ENCODE results near the gene GABBR2. TPM values are rescaled to one million over a fixed set of nuclear protein-coding genes. Genes with fewer than 3 reads are reported as not detected.
"Not testable (repeated sequence)": the region's sequence is repeated elsewhere in the genome, so short reads cannot be mapped to it uniquely, and the experiment has no call there.

Gene GABBR2
- total RNA-seq, 1 experiment from 2014 or later = 0.76 TPM

DNA sequence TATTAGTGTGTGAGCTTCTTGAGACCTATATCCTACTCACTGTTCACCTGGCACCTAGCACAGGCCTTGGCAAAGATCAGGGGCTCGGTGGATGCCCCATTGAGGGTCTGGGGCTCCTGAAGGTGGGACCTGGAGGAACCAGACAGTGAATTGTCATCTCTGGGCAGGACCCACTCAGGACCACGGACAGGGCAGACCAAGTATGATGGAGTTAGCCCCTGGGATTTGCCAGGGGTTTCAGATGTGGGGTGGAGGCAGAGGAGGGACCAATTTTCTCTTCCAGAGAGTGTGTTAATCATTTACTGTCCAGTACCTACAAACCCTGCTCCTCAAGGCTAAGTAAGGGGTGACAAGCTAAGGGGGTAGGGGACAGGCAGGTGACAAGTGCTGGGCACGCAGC, 424.0 kb downstream of the GABBR2 start:
- Histone ChIP-seq H3K4me1 (replicated peaks; ENCODE audit: insufficient read depth) (peaks cover 17% of the 10 kb centered on the region; the same call in 1 of the 2 replicates), H3K27ac (no peak overlapping the region), H2AFZ (no peak overlapping the region), H3F3A (ENCODE audit: insufficient read depth, low read depth) (peaks cover 6% of the 10 kb centered on the region; the same call in 1 of the 2 replicates), H3K9me2 (ENCODE audit: insufficient read depth) (no peaks in the 10 kb centered on the region), H3K9me3 (ENCODE audit: insufficient read depth, low read depth) (no peaks in the 10 kb centered on the region), H3K36me3 (ENCODE audit: low read depth) (no peaks in the 10 kb centered on the region), H3K27me3 (ENCODE audit: insufficient read depth, low read depth) (no peaks in the 10 kb centered on the region), H4K20me1 (ENCODE audit: insufficient read depth) (no peaks in the 10 kb centered on the region), H3K4me3 (no peak overlapping the region), H3K4me2 (no peak overlapping the region), H3K79me2 (ENCODE audit: low read depth) (no peaks in the 10 kb centered on the region)
- intact Hi-C loops (cut with micrococcal nuclease; ENCODE audit: unreplicated experiment) = no loop called here
- ChIA-PET CTCF (no interaction called here), POLR2A (ENCODE audit: unreplicated experiment) (no interaction called here)
- TF ChIP-seq, protein P1, sequence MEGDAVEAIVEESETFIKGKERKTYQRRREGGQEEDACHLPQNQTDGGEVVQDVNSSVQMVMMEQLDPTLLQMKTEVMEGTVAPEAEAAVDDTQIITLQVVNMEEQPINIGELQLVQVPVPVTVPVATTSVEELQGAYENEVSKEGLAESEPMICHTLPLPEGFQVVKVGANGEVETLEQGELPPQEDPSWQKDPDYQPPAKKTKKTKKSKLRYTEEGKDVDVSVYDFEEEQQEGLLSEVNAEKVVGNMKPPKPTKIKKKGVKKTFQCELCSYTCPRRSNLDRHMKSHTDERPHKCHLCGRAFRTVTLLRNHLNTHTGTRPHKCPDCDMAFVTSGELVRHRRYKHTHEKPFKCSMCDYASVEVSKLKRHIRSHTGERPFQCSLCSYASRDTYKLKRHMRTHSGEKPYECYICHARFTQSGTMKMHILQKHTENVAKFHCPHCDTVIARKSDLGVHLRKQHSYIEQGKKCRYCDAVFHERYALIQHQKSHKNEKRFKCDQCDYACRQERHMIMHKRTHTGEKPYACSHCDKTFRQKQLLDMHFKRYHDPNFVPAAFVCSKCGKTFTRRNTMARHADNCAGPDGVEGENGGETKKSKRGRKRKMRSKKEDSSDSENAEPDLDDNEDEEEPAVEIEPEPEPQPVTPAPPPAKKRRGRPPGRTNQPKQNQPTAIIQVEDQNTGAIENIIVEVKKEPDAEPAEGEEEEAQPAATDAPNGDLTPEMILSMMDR (conservative IDR thresholded peaks at IDR 0.05) = no peak
- no peak for TF ChIP-seq EZH2 (IDR thresholded peaks at IDR 0.05; ENCODE audit: low read depth)
- no TSS peak for BruUV-seq (replicated peaks)
- no peak for DNase-seq

DNA sequence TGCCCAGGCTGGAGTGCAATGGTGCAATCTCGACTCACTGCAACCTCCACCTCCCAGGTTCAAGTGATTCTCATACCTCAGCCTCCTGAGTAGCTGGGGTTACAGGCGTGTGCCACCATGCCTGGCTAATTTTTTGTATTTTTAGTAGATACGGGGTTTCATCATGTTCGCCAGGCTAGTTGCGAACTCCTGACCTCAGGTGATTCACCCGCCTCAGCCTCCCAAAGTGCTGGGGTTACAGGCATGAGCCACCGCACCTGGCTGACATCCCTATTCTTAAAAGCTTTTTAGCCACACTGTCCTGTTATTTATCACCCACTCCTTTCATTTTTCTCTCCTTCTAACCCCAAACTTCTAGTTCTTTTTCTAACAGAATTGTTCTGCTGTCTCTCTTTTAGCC, 425.6 kb downstream of the GABBR2 start:
- DNase-seq; H3K9me3 ChIP-seq (ENCODE audit: insufficient read depth, low read depth); H3K9me2 ChIP-seq (ENCODE audit: insufficient read depth); H4K20me1 ChIP-seq (ENCODE audit: insufficient read depth); H3K27ac ChIP-seq; H2AFZ ChIP-seq; H3K36me3 ChIP-seq (ENCODE audit: low read depth); BruUV-seq (replicated peaks); H3F3A ChIP-seq (ENCODE audit: insufficient read depth, low read depth); H3K4me3 ChIP-seq; intact Hi-C loops (cut with micrococcal nuclease; ENCODE audit: unreplicated experiment); H3K27me3 ChIP-seq (ENCODE audit: insufficient read depth, low read depth); H3K79me2 ChIP-seq (ENCODE audit: low read depth); POLR2A ChIA-PET (ENCODE audit: unreplicated experiment): not testable (repeated sequence)
- H3K4me2 ChIP-seq = peak overlapping the region; percentile 32; the same call in 1 of the 2 replicates
- peaks cover 12% of the 10 kb centered on the region; the same call in 1 of the 2 replicates for H3K4me1 ChIP-seq (replicated peaks; ENCODE audit: insufficient read depth)
- CTCF ChIA-PET = interaction anchor here (0.7 kb wide), 1 partner anchor 254 kb away, joined by 3 read pairs; no protein-coding TSS in a partner anchor

DNA sequence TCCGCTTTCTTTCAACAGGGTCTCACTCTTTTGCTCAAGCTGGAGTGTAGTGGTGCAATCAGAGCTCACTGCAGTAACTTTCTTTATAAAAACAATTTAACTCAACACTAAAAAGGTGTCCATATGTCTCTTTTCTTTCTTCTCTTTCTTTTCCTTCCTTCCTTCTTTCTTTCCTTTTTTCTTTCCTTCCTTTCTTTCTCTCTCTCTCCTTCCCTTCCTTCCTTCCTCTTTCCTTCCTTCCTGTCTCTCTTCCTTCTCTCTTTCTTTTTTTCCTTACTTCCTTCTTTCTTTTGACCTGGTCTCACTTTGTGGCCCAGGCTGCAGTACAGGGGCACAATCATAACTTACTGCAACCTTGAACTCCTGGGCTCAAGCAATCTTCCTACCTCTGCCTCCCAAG, 427.5 kb downstream of the GABBR2 start:
- Histone ChIP-seq H3K27me3 (ENCODE audit: insufficient read depth, low read depth) (no peaks in the 10 kb centered on the region), H3K9me3 (ENCODE audit: insufficient read depth, low read depth) (no peaks in the 10 kb centered on the region), H3K4me2 (no peak overlapping the region), H3K4me1 (replicated peaks; ENCODE audit: insufficient read depth) (peaks cover 12% of the 10 kb centered on the region; the same call in 1 of the 2 replicates), H3K27ac (no peak overlapping the region), H3K79me2 (ENCODE audit: low read depth) (no peaks in the 10 kb centered on the region), H4K20me1 (ENCODE audit: insufficient read depth) (no peaks in the 10 kb centered on the region), H3F3A (ENCODE audit: insufficient read depth, low read depth) (peaks cover 6% of the 10 kb centered on the region; the same call in 1 of the 2 replicates), H3K9me2 (ENCODE audit: insufficient read depth) (no peaks in the 10 kb centered on the region; the same call in 1 of the 2 replicates), H3K4me3 (no peak overlapping the region), H3K36me3 (ENCODE audit: low read depth) (no peaks in the 10 kb centered on the region), H2AFZ (no peak overlapping the region)
- TF ChIP-seq, protein P1 (conservative IDR thresholded peaks at IDR 0.05) = no peak
- no peak for TF ChIP-seq EZH2 (IDR thresholded peaks at IDR 0.05; ENCODE audit: low read depth)
- no TSS peak for BruUV-seq (replicated peaks)
- no peak for DNase-seq
- ChIA-PET CTCF (no interaction called here), POLR2A (ENCODE audit: unreplicated experiment) (no interaction called here)
- intact Hi-C loops (cut with micrococcal nuclease; ENCODE audit: unreplicated experiment) = no loop called here

DNA sequence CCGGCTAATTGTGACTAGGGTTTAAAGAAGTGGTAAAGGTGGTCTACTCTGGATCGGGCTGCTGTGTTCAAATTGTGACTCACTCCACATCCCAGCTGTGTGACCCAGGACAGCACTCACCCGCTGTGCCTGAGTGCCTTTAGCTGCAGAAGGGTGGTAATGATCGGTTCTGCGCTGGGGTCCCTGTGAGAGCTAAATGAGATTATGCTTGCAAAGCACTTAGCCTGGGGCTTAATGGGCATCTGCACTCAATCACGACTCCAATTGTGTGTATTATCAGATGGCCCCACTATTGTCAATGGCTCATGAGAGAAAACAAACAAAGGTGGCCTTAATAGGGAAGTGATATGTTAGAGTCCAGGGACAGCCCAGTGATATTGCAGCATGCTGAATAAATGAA, 428.2 kb downstream of the GABBR2 start:
- Histone ChIP-seq H3F3A (ENCODE audit: insufficient read depth, low read depth) (peaks cover 6% of the 10 kb centered on the region; the same call in 1 of the 2 replicates), H3K79me2 (ENCODE audit: low read depth) (no peaks in the 10 kb centered on the region), H3K27ac (no peak overlapping the region), H3K9me3 (ENCODE audit: insufficient read depth, low read depth) (no peaks in the 10 kb centered on the region), H3K27me3 (ENCODE audit: insufficient read depth, low read depth) (no peaks in the 10 kb centered on the region), H2AFZ (no peak overlapping the region), H3K4me2 (no peak overlapping the region), H3K36me3 (ENCODE audit: low read depth) (no peaks in the 10 kb centered on the region), H3K4me3 (no peak overlapping the region), H3K9me2 (ENCODE audit: insufficient read depth) (no peaks in the 10 kb centered on the region; the same call in 1 of the 2 replicates), H4K20me1 (ENCODE audit: insufficient read depth) (no peaks in the 10 kb centered on the region), H3K4me1 (replicated peaks; ENCODE audit: insufficient read depth) (peaks cover 12% of the 10 kb centered on the region; the same call in 1 of the 2 replicates)
- ChIA-PET POLR2A (ENCODE audit: unreplicated experiment) (no interaction called here), CTCF (no interaction called here)
- no peak for TF ChIP-seq EZH2 (IDR thresholded peaks at IDR 0.05; ENCODE audit: low read depth)
- TF ChIP-seq, protein P1 (conservative IDR thresholded peaks at IDR 0.05) = no peak
- no TSS peak for BruUV-seq (replicated peaks)
- intact Hi-C loops (cut with micrococcal nuclease; ENCODE audit: unreplicated experiment) = no loop called here
- no peak for DNase-seq
